Activated gamma-delta T cell treated with Interleukin-2 at 50 U/mL for 16 hours (primary cell): ENCODE results near the gene RRAD.

Source experiments
- DNase-seq: peaks from one replicate; pipeline ENCODE4 v3.0.0-alpha.2; 2020

Gene RRAD

GRCh38 chr16:66913081-66913480 lies 12.3 kb downstream of the RRAD start:
- no peak for DNase-seq

GRCh38 chr16:66911801-66912200 lies 13.5 kb downstream of the RRAD start:
- no peak for DNase-seq

GRCh38 chr16:66911112-66911511 lies 14.2 kb downstream of the RRAD start:
- no peak for DNase-seq

- DNase-seq: no peak
These were observed 15.0 kb downstream of the RRAD start for GRCh38 chr16:66910175-66910940.

DNA sequence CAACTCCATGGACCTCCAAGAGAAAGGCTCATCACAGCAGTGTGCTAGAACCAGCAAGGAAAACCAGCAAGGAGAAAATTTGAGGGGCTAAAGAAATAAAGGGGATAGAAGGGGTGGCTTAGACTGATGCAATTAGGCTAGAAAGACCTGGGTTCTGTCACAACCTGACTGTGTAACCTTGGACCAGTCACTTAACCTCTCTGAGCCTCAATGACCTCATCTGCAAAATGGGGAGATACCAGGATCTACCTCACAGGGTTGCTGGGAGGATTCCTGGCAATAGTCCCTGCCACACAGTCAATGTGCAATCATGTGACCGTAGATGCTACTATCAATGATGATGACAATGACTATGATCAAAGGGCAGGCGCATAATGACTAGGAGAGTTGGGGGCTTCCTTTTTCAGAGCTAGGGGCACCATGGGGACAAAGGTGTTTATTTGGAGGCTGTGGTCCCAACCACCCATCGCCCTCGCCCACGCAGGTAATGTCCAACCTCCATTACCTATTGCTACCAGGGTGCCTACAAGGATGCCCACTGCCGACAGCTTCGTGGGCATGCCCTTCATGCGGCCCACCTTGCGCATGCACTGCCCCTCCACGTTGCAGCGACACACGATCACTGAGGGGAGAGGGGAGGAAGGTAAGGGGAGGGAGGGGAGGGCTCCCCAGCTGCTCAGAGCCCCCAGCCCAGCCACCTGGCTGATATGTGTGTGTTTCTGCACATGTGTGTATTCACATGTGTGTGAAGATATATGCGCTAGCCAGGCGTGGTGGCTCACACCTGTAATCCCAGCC lies 16.4 kb downstream of the RRAD start:
- no peak for DNase-seq

DNA sequence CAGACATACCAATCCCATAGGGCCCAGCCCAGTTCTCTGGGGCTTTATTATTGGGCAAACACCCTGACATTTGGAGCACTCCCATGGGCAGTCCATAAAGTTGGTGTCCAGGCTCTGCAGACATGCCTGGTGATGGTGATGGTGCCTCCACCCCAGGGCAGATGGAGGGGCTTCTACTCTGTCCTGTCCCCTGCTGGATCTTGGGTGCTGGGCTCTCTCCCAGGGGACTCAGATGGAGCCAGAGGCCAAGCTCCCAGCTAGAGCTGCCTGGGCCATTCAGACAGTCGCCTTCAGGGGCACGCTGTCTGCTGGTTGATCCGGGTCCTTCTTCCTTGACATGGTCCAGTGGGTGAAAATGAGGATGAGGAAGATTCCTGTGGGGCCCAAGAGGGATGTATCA lies 17.2 kb downstream of the RRAD start:
- no peak for DNase-seq

DNA sequence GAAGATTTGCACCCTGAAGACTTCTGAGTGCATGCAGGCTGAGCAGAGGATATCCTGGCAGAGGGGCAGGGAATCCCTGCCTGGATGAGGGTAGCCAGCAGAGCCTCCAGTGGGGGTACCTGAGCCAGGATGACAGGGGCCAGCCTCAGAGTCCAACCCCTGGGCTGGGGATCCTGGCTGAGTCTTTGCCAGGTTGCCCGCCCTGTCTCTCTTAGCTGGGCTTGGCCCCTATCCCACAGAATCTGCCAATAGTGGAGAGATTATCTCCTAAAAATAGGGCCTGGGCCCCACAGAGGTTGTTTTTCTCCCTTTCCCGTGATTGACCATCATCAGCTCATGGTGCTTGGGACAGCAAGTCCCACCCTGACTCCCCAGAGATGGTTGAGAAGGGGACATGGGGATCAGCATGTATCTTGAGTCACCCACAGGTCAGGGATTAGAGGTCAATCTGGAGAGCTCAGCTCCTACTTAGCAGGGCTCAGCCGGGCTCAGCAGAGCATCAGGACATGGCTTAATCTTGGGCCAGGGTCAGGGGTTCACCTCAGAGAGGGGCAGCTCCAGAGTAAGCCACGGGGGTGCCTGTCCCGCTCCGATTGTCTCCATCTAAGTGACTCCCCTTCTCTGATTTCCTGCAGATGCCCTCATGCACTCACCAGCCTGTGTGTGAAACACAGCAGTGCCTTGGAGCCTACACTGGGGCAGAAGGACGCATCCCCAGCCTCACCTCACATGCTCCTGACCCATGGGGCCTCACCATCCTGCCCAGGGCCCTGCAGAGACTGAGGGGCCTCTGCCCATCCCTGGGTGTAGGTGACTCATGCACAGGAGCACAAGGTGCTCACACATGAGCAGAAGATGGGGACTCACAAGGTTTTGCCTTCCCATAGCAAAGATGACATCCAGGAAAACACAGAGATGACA lies 18.2 kb downstream of the RRAD start:
- DNase-seq: no peak

DNA sequence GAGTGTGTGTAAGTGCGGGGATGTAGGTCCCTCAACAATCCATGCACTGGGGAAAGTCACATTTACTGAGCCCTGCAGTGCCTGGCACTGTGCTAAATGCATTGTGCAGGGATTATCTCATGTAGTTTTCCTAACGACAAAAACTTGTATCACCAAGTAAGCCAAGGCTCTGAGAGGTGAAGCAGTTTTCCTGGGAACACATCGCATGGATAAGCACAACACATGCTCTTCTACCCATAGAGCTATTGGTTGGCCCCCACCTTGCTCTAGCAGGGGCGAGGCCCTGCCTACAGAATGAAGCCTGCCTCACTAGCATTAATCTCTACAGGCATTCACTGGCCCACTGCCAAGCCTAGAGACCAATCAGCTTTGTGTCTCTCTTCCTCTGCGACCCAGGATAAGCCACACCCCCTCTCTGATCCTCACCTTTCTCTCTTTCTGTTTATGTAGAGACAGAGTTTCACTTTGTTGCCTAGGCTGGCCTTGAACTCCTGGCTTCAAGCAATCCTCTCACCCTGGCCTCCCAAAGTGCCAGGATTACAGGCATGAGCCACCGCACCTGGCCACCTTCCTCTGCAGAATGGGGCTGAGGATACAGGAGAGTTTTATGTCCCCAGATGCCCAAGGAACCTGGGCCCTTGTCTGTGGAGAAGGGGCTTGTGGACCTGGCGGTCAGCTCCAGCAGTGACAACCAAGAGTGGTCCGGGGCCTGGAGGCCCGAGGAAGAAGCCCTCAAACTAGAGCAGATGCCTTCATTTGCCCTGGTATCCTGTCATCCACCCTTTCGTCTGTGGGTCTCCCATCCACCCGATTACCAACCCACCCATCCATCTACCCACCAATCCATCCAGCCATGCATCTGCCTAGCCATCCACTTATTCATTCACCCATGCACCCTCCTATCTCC lies 19.4 kb downstream of the RRAD start:
- no peak for DNase-seq

DNA sequence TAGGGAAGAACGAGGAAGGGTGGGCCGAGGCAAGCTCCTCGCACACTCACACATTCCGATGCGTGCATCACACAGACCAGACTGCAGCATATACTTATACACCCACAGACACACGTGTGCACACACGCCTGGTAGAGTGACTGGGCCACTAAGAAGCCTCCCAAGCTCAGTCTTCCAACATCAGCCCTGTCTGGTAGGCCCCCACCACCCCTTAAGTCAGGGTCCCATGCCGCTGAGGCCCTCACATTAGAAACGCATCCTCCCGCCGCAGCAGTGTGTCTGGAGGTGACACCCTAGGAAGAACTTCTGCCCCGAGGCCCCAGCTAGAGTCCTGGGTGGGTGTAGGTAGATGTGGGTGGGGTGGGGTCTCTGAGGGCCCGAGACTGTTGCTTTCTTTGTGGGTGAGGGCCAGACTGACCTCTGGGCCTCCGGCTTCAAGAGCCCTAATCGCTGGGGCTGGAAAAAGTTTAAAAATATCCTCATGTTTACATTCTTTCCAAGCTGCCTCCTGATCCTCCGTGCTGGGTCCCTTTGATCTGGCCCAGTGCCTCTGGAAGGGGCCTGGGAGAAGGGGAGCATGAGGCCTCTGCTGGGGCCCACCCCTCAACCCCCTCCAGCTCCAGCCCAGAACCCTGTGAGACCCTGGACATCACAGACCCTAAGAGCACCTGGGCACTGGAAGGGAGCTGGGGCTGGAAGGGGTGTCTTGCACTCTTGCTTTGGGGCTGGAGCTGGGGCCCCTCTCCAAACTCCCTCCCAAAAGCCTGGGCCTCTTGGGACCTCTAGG lies 20.3 kb downstream of the RRAD start:
- no peak for DNase-seq

DNA sequence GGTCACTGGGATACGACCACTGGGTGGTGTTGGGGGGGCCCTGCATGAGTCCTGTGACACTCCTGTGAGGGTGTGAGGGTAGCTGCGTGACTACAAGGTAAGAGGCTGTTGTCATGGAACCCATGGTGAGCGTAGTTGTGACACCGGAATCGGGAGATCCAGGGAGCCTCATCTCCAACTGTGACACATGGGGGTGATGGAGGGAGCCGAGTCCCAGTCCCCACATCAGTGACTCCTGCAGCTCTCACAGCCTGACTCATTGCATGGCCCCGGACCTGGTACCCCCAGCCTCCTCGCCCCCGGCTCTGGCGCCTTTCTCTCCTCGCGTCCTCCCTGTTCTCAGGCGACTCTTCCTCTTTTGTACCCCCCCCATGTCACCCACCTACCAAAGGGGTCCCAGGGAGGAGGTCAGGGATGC lies 20.9 kb downstream of the RRAD start:
- no peak for DNase-seq

GRCh38 chr16:66903544-66904427 lies 21.5 kb downstream of the RRAD start:
- DNase-seq: no peak

- DNase-seq: no peak
These were observed 22.4 kb downstream of the RRAD start for GRCh38 chr16:66902648-66903543.

- DNase-seq: no peak
These were observed 23.7 kb downstream of the RRAD start for GRCh38 chr16:66901626-66902025.

- no peak for DNase-seq
These were observed 24.5 kb downstream of the RRAD start for GRCh38 chr16:66900721-66901441.

- DNase-seq: no peak
These were observed 25.2 kb downstream of the RRAD start for GRCh38 chr16:66899945-66900710.

DNA sequence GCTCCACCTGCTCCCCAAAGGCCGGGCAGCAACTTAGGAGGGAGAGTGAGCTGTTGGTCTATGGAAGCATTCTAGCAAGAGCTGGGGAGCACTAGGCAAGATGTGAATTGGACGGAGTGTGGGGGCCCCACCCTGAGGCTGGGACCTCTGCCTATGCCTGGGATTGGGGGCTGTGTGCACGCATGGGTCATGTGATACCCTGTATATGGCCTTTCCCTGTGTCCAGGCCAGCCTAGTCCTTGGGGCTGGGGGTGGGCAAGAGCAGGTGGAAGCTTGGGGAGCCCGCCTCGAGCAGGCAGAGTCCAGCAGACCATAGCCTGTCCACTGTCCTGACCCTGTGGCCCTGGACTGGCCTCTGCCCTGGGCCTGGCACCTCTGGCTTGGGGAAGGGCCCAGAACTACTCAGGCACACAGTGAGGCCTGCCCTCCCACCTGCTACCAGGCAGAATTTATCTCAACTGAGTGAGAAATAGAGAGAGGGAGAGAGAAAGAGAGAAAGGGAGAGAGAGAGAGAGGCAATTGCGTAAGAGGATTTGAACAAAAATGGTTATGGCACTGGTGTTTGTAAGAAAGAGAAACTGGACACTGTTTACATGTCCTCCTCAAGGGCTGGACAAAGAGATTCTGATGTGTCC lies 25.9 kb downstream of the RRAD start:
- DNase-seq: no peak

DNA sequence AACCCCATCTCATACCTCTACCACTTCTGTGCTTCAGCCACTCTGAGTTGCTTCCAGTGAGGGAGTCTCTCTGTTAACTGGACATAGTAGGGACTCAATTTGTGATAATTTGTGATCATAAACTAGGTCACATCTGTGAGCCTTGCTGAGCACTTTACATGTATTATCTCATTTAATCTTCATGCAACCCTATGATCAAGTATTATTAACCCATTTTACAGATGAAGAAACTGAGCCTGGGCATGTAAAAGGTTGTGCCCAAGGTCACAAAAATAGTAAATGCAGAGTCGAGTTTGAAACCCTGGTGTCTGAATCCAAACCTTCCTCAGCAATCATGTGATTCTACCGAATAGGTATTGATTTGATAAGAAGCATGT lies 26.4 kb downstream of the RRAD start:
- DNase-seq: no peak
